ENCODE data around the gene ALDOA. TPM values are rescaled to one million over a fixed set of nuclear protein-coding genes. Genes with fewer than 3 reads are reported as not detected.

Gene ALDOA
- total RNA-seq, 1 donor: 792 TPM

- TF ChIP-seq, protein P1, sequence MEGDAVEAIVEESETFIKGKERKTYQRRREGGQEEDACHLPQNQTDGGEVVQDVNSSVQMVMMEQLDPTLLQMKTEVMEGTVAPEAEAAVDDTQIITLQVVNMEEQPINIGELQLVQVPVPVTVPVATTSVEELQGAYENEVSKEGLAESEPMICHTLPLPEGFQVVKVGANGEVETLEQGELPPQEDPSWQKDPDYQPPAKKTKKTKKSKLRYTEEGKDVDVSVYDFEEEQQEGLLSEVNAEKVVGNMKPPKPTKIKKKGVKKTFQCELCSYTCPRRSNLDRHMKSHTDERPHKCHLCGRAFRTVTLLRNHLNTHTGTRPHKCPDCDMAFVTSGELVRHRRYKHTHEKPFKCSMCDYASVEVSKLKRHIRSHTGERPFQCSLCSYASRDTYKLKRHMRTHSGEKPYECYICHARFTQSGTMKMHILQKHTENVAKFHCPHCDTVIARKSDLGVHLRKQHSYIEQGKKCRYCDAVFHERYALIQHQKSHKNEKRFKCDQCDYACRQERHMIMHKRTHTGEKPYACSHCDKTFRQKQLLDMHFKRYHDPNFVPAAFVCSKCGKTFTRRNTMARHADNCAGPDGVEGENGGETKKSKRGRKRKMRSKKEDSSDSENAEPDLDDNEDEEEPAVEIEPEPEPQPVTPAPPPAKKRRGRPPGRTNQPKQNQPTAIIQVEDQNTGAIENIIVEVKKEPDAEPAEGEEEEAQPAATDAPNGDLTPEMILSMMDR (IDR thresholded peaks at IDR 0.05; ENCODE audit: insufficient read depth, low read length): no peak
- H3K4me3 ChIP-seq (ENCODE audit: low read depth, low read length): no peak overlapping the region
- DNase-seq (ENCODE audit: low read depth): no peak
Observed at GRCh38 chr16:30116291-30117207, 51.0 kb downstream of the ALDOA start.

DNA sequence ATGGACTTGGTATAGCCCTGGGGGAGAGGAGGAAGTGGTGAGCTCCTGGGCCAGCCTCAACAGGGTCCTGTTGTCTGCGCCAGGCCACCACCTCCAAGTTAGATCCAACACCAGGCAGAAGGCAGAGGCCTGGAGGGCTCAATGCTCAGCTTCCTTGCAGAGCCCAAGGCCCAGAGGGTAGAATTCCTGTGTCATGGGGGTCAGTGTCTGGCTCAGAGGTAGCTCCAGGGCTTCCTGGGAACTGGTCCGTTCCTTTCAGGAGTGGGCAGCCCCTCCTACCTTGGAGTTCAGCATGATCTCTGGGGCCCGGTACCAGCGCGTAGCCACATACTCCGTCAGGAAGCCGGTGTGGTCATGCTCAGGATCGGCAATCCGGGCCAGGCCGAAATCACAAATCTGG is 52.2 kb downstream of the ALDOA start:
- TF ChIP-seq, protein P1 (IDR thresholded peaks at IDR 0.05; ENCODE audit: insufficient read depth, low read length): no peak
- no peak for DNase-seq (ENCODE audit: low read depth)
- no peak overlapping the region for H3K4me3 ChIP-seq (ENCODE audit: low read depth, low read length)

DNA sequence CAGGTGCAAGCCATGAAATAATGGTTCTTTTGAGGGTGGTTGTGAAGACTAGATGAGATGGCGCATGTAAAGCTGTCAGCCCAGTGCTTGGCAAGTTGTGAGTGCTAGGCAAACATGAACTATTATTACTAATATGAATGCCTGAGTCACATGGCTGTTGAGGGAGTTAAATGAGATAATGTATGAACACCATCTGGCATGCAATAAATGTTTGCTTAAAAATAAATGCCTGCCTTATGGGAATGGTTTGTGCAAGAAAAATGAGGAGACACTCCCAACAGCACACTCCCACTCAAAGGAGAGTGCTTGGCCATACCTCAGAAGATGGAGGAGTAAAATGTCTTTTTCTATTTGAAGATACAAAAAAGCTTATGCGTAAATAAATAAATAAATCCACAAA is 53.9 kb downstream of the ALDOA start:
- no peak overlapping the region for H3K4me3 ChIP-seq (ENCODE audit: low read depth, low read length)
- TF ChIP-seq, protein P1 (IDR thresholded peaks at IDR 0.05; ENCODE audit: insufficient read depth, low read length): no peak
- DNase-seq (ENCODE audit: low read depth): peak; percentile 49

Other genes with a start within 250 kb of the ALDOA start
- 23.4 and 61.2 TPM in 2 replicates for gene PAGR1, start 249.6 kb upstream of the ALDOA start, total RNA-seq (ENCODE audit: low replicate concordance)
- 202 and 275 TPM in 2 replicates for gene MVP, start 245.3 kb upstream of the ALDOA start, total RNA-seq (ENCODE audit: low replicate concordance)
- 66.2 and 79.2 TPM in 2 replicates for gene CDIPT, start 202.5 kb upstream of the ALDOA start, total RNA-seq (ENCODE audit: low replicate concordance)
- gene SEZ6L2, start 166.2 kb upstream of the ALDOA start, total RNA-seq (ENCODE audit: low replicate concordance): 1.4 and 12.3 TPM in 2 replicates
- gene ASPHD1, start 165.3 kb upstream of the ALDOA start, total RNA-seq (ENCODE audit: low replicate concordance): 0.98 and 1.5 TPM in 2 replicates
- gene KCTD13, start 139.5 kb upstream of the ALDOA start, total RNA-seq (ENCODE audit: low replicate concordance): 12.5 and 41.9 TPM in 2 replicates
- 57.3 and 68.0 TPM in 2 replicates for gene TMEM219, start 103.7 kb upstream of the ALDOA start, total RNA-seq (ENCODE audit: low replicate concordance)
- gene TAOK2, start 91.9 kb upstream of the ALDOA start, total RNA-seq (ENCODE audit: low replicate concordance): 44.6 and 57.2 TPM in 2 replicates
- gene HIRIP3, start 70.1 kb upstream of the ALDOA start, total RNA-seq (ENCODE audit: low replicate concordance): 13.6 and 14.4 TPM in 2 replicates
- 6.5 and 36.5 TPM in 2 replicates for gene INO80E, start 69.5 kb upstream of the ALDOA start, total RNA-seq (ENCODE audit: low replicate concordance)
- gene DOC2A, start 54.7 kb upstream of the ALDOA start, total RNA-seq (ENCODE audit: low replicate concordance): not detected in 2 replicates
- gene C16orf92, start 42.6 kb upstream of the ALDOA start, total RNA-seq (ENCODE audit: low replicate concordance): not detected in 2 replicates
- 0.18 TPM in 1 of 2 replicates, not detected in the other for gene TLCD3B, start 34.5 kb upstream of the ALDOA start, total RNA-seq (ENCODE audit: low replicate concordance)
- 70.8 and 154 TPM in 2 replicates for gene PPP4C, start 10.2 kb downstream of the ALDOA start, total RNA-seq (ENCODE audit: low replicate concordance)
- 0.09 and 0.16 TPM in 2 replicates for gene TBX6, start 26.2 kb downstream of the ALDOA start, total RNA-seq (ENCODE audit: low replicate concordance)
- gene YPEL3, start 30.5 kb downstream of the ALDOA start, total RNA-seq (ENCODE audit: low replicate concordance): 15.8 and 19.8 TPM in 2 replicates
- gene GDPD3, start 47.8 kb downstream of the ALDOA start, total RNA-seq (ENCODE audit: low replicate concordance): 1.5 TPM in 2 replicates
- 23.4 and 90.5 TPM in 2 replicates for gene MAPK3, start 57.5 kb downstream of the ALDOA start, total RNA-seq (ENCODE audit: low replicate concordance)
- gene CORO1A, start 117.8 kb downstream of the ALDOA start, total RNA-seq (ENCODE audit: low replicate concordance): 1.9 and 2.8 TPM in 2 replicates
- 68.6 and 137 TPM in 2 replicates for gene BOLA2B, start 127.9 kb downstream of the ALDOA start, total RNA-seq (ENCODE audit: low replicate concordance)
- 12.0 and 52.4 TPM in 2 replicates for gene SLX1A, start 128.1 kb downstream of the ALDOA start, total RNA-seq (ENCODE audit: low replicate concordance)
- gene SULT1A3, start 133.5 kb downstream of the ALDOA start, total RNA-seq (ENCODE audit: low replicate concordance): 6.0 and 7.0 TPM in 2 replicates
- 0.36 and 1.1 TPM in 2 replicates for gene NPIPB13, start 182.7 kb downstream of the ALDOA start, total RNA-seq (ENCODE audit: low replicate concordance)